ENCODE results near the gene SMG6. TPM values are rescaled to one million over a fixed set of nuclear protein-coding genes. Genes with fewer than 3 reads are reported as not detected.

Gene SMG6
- total and polyA plus RNA-seq, 2 of the 13 experiments (the other 11 are each of a cell fraction or from before 2014, with no cell fraction given) = 4.6 to 14.6 TPM

GRCh38 chr17:2120586-2121335 is 182.8 kb downstream of the SMG6 start:
- H2AFZ ChIP-seq (ENCODE audit: low read length) = no peak overlapping the region
- no peaks in the 10 kb centered on the region for H3K9me3 ChIP-seq (ENCODE audit: low read length)
- 96% methylated on average over 8 of the region's 8 CpGs for WGBS (ENCODE audit: low lambda C conversion rate)
- H3K36me3 ChIP-seq (replicated peaks in 1 of 2; ENCODE audit: control insufficient read depth in 1 of 2, insufficient read depth in 2 of 2, low read length in 2 of 2) = peaks cover 2 to 15% of the 10 kb centered on the region in 2 experiments; a peak in 1 of 5 replicates
- POLR2A ChIA-PET = no interaction called here
- in situ Hi-C loops (cut with HindIII; ENCODE audit: extremely low pct_ligation_motif_present, low pct_unique_long_range_greater_than_20kb) (no loop called here), intact Hi-C loops (cut with micrococcal nuclease; ENCODE audit: unreplicated experiment) (no loop called here)
- no peaks in the 10 kb centered on the region; a peak in 1 of 5 replicates for H3K27me3 ChIP-seq (ENCODE audit: control insufficient read depth in 1 of 2, insufficient read depth in 2 of 2, low read length in 2 of 2)
- H3K79me2 ChIP-seq (ENCODE audit: insufficient read depth, low read length) = no peaks in the 10 kb centered on the region
- no peak for TF ChIP-seq ZSCAN20 (CRISPR knock-in tag; IDR thresholded peaks at IDR 0.05; ENCODE audit: borderline replicate concordance)
- no peak for TF ChIP-seq CBX5 (CRISPR knock-in tag; IDR thresholded peaks at IDR 0.05; ENCODE audit: borderline replicate concordance)
- no peak for TF ChIP-seq HDAC2 (CRISPR knock-in tag; IDR thresholded peaks at IDR 0.05)
- peak; percentile 84 for TF ChIP-seq MAFF (IDR thresholded peaks at IDR 0.05; ENCODE audit: low read depth, low read length)
- TF ChIP-seq MAFK (conservative IDR thresholded peaks at IDR 0.05 in 1 of 2, IDR thresholded peaks at IDR 0.05 in 1 of 2; ENCODE audit: low read length in 2 of 2) = peak; percentile 70 to 90
- TF ChIP-seq HIVEP1 (CRISPR knock-in tag; IDR thresholded peaks at IDR 0.05) = no peak
- TF ChIP-seq MIXL1 (CRISPR knock-in tag; IDR thresholded peaks at IDR 0.05) = no peak
- TF ChIP-seq ZNF3 (CRISPR knock-in tag; IDR thresholded peaks at IDR 0.05) = no peak
- no peak for TF ChIP-seq ZNF513 (CRISPR knock-in tag; conservative IDR thresholded peaks at IDR 0.05)
- TF ChIP-seq ZNF138 (CRISPR knock-in tag; IDR thresholded peaks at IDR 0.05; ENCODE audit: low read depth) = no peak
- no peak for TF ChIP-seq GRHL1 (CRISPR knock-in tag; conservative IDR thresholded peaks at IDR 0.05)
- TF ChIP-seq SIN3B (IDR thresholded peaks at IDR 0.05; ENCODE audit: low read length) = no peak
- TF ChIP-seq ZFP36L1 (CRISPR knock-in tag; IDR thresholded peaks at IDR 0.05) = no peak
- DNase-seq (ENCODE audit: low spot score) = no peak
- H3K27ac ChIP-seq (ENCODE audit: extremely low read length, insufficient read depth, low read length) = no peak overlapping the region
- CTCF ChIA-PET (ENCODE audit: low intra/inter-chr PET ratio, low total read pairs) = no interaction called here
- no peak for FAIRE-seq
- H3K9ac ChIP-seq (ENCODE audit: insufficient read depth, low read depth, low read length) = no peak overlapping the region
- no peak overlapping the region for H3K4me3 ChIP-seq (replicated peaks in 1 of 3; ENCODE audit: insufficient read depth in 1 of 3, low read depth in 2 of 3, low read length in 3 of 3)
- no peaks in the 10 kb centered on the region for H4K20me1 ChIP-seq (ENCODE audit: insufficient read depth, low read length)
- no TSS peak for BruUV-seq (replicated peaks)
- no peak overlapping the region for H3K4me2 ChIP-seq (ENCODE audit: low read depth, low read length)
- no peak for ATAC-seq
- H3K4me1 ChIP-seq (ENCODE audit: insufficient read depth, low read length) = peaks cover 11% of the 10 kb centered on the region; the same call in 1 of the 2 replicates

Measured in HepG2 (cell line).